ENCODE data around the gene DDAH1. TPM values are rescaled to one million over a fixed set of nuclear protein-coding genes. Genes with fewer than 3 reads are reported as not detected.

DDAH1 gene
- total and polyA plus RNA-seq, 2 donors (not counting 3 experiments of a cell fraction or from before 2014, with no cell fraction given), result 44.0 to 75.2 TPM

- no peak overlapping the region for H3K9ac ChIP-seq (replicated peaks; ENCODE audit: extremely low read depth, insufficient read depth, low read length)
- ChIA-PET CTCF (no interaction called here), POLR2A (no interaction called here)
- dilution Hi-C loops (cut with MboI; ENCODE audit: extremely low pct_ligation_motif_present, low sequenced_read_pairs) (no loop called here), intact Hi-C loops (cut with micrococcal nuclease) (no loop called here)
- TF ChIP-seq CTCF (IDR thresholded peaks at IDR 0.05; ENCODE audit: extremely low read depth in 1 of 2, insufficient read depth in 1 of 2, low read depth in 1 of 2, low read length in 2 of 2) (no peak), GATA2 (IDR thresholded peaks at IDR 0.05; ENCODE audit: insufficient read depth, insufficient read length, low read depth, low read length) (no peak), POLR2A (IDR thresholded peaks at IDR 0.05; ENCODE audit: low read depth, low read length) (no peak), MAX (IDR thresholded peaks at IDR 0.05; ENCODE audit: insufficient read depth, insufficient read length) (no peak), MYC (IDR thresholded peaks at IDR 0.05; ENCODE audit: low read depth, low read length) (no peak), FOS (IDR thresholded peaks at IDR 0.05; ENCODE audit: borderline replicate concordance, insufficient read depth, low read length) (no peak), POLR2AphosphoS5 (IDR thresholded peaks at IDR 0.05; ENCODE audit: insufficient read depth, low read depth, low read length) (no peak), JUN (IDR thresholded peaks at IDR 0.05; ENCODE audit: borderline replicate concordance, insufficient read depth, insufficient read length, low read depth) (no peak), EZH2 (IDR thresholded peaks at IDR 0.05; ENCODE audit: borderline replicate concordance, low read depth, low read length, severe bottlenecking) (no peak)
- peaks cover 33% of the 10 kb centered on the region for H3K4me1 ChIP-seq (ENCODE audit: control insufficient read depth, extremely low read depth, insufficient read depth, low read length)
- DNase-seq (ENCODE audit: low read depth, low spot score) (no peak), FAIRE-seq (no peak)
- H3K36me3 ChIP-seq (ENCODE audit: control insufficient read depth in 2 of 2, extremely low read depth in 1 of 2, insufficient read depth in 2 of 2, low read length in 2 of 2), result no peaks in the 10 kb centered on the region
- no peak overlapping the region for H3K4me2 ChIP-seq (ENCODE audit: insufficient read depth, low read length)
- H3K27me3 ChIP-seq (ENCODE audit: control insufficient read depth in 2 of 2, insufficient read depth in 2 of 2, low read length in 2 of 2), result no peaks in the 10 kb centered on the region
- no peak overlapping the region for H3K4me3 ChIP-seq (replicated peaks in 1 of 3; ENCODE audit: insufficient read depth in 1 of 3, low read depth in 1 of 3, low read length in 3 of 3)
- no peak overlapping the region for H2AFZ ChIP-seq (ENCODE audit: low read depth, low read length)
- no peak overlapping the region for H3K27ac ChIP-seq (ENCODE audit: insufficient read depth, low read depth, low read length)
- H3K9me3 ChIP-seq (replicated peaks; ENCODE audit: control insufficient read depth, insufficient read depth, low read length), result no peaks in the 10 kb centered on the region
- no peaks in the 10 kb centered on the region for H4K20me1 ChIP-seq (replicated peaks; ENCODE audit: control insufficient read depth, extremely low read depth, insufficient read depth, low read length)
- peaks cover 66% of the 10 kb centered on the region for H3K79me2 ChIP-seq (ENCODE audit: control insufficient read depth, insufficient read depth, low read length)
- no peaks in the 10 kb centered on the region for H3K9me1 ChIP-seq (replicated peaks; ENCODE audit: control insufficient read depth, extremely low read depth, insufficient read depth, low read length)
- no TSS peak for BruUV-seq (replicated peaks)
These were observed 27.8 kb downstream of the DDAH1 start for GRCh38 chr1:85437139-85437538.
